ENCODE measurements around the gene CEMIP2.

The CEMIP2 gene

DNA sequence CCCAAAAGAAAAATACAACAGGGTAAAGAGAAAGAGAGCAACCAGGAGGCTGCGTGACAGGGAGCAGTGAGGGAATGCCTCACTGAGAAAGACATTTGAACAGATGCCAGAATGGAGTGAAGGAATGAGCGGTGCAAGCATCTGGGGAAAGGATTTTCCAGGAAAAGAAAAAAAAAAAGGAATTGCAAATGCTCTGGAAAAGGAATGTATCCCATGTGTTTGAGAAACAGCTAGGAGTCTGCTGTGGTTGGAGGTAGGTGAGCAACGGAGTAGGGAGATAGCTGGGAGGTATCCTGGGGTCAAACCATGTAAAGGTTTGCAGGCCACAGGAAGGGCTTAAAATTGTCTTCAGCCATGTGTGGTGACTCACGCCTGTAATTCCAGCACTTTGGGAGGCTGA lies 23.6 kb upstream of the CEMIP2 start:
- FAIRE-seq (no peak), DNase-seq (ENCODE audit: insufficient read length, low spot score) (no peak)
- TF ChIP-seq POLR2A (IDR thresholded peaks at IDR 0.05; ENCODE audit: low read depth, low read length) = no peak

DNA sequence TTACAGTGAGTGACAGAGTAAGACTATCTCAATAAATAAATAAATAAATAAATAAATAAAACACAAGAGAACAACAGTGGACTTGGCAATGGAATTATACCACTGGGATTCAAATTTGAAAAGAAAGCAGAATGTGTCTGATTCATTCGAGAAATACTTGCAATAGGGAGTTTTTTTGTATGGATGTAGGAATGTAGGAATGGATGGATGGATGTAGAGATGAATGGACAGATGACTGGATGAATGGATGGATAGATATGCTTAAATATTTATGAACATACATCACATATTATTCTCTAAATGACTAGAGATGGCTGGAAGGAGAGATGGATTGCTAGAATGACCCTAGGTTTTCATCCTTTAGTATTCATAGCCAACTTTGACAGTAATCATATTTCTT lies 22.0 kb upstream of the CEMIP2 start:
- no peak for DNase-seq (ENCODE audit: insufficient read length, low spot score)
- FAIRE-seq = no peak
- TF ChIP-seq POLR2A (IDR thresholded peaks at IDR 0.05; ENCODE audit: low read depth, low read length) = no peak

DNA sequence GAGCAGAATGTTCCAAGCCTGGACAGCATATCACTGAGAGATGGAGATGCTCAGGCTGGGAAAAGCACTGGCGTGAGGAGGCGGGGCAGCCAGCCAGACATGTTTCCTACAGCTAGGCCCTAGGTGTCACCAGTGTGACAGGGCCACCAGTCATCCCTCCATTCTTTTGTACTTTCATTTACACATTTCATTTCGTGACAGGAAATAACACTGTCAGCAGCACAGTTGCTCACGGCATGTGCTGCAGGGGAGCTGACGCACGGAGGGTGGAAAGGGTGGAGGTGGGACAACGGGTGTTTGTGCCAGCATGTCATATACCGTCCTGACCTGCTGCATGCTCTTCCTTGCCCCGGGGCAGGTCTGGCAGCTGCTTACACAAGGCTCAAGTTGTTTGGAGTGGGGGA lies 14.8 kb upstream of the CEMIP2 start:
- FAIRE-seq (no peak), DNase-seq (ENCODE audit: insufficient read length, low spot score) (no peak)
- TF ChIP-seq POLR2A (IDR thresholded peaks at IDR 0.05; ENCODE audit: low read depth, low read length) = no peak

DNA sequence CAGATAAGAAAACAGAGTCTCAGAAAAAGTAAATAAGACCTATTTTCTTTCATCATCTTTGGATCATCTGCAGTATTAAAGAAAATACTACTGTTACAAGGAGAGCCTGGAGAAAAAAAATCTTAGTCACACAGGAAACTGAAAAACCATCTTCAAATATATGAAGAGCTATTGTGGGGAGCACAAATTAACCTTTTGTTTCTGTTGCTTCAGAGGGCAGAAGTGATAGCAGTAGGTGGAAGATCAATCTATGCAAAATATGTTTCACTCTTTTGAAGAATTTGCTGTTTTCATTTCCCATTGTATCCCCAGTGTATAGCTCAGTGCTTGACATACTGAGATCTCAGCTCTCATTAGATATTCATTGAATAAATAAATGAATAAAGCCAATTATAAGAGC lies 13.1 kb upstream of the CEMIP2 start:
- FAIRE-seq (no peak), DNase-seq (ENCODE audit: insufficient read length, low spot score) (no peak)
- no peak for TF ChIP-seq POLR2A (IDR thresholded peaks at IDR 0.05; ENCODE audit: low read depth, low read length)

DNA sequence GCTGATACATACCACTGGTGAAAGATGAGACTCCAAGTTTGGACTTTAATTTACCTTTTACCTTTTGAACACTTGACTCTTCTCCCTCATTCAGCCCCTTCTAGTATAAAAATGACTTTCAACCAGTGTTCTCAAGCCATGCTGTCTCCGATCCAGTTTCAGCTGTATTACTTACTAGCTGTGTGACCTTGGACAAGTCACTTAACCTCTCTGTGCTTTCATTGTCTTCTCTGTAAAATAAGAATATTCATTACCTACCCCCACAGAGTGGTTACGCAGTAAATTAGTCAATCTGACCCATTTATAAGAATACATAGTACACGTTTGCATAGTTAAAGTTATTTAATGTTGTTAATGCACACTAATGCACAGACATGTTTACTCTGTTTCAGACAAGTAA lies 12.6 kb upstream of the CEMIP2 start:
- no peak for TF ChIP-seq POLR2A (IDR thresholded peaks at IDR 0.05; ENCODE audit: low read depth, low read length)
- DNase-seq (ENCODE audit: insufficient read length, low spot score) = no peak
- no peak for FAIRE-seq

DNA sequence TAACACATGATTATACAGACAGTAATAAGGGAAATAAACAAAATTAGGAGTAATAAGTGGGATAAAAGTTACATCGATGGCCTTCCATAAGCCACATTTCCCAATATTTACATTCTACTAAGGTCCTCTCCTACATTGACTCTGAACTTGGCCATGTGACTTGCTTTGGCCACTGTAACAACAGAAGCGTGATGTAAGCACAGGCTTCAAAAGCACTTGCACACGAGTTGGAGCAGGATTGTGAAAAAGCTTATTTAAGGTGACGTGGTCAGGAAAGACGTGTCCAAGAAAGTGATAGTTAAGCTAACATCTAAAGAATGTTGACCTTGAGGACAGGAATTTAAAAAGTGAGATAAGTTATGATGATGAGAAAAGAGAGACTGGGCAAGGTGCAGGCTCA lies 9.8 kb upstream of the CEMIP2 start:
- DNase-seq (ENCODE audit: insufficient read length, low spot score) = no peak
- no peak for TF ChIP-seq POLR2A (IDR thresholded peaks at IDR 0.05; ENCODE audit: low read depth, low read length)
- FAIRE-seq = no peak

DNA sequence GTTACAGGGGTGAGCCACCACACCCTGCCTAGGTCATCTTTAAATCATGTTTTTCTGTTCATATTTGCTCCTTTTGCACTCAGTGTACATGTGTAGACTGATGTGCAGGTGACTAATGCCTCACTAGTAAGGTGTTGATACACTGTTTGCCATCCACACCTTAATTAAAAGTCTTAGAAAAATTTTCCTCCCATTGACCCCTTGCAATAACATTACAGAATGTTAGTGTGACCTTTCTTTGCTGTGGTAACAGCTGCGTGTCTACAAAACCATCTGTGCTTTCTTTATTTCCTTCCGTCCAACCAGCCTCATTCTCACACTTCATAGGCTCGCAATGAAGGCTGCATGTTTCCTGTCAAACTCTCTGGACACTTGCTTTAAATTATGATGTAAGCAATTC lies 6.6 kb upstream of the CEMIP2 start:
- DNase-seq (ENCODE audit: insufficient read length, low spot score) (no peak), FAIRE-seq (no peak)

DNA sequence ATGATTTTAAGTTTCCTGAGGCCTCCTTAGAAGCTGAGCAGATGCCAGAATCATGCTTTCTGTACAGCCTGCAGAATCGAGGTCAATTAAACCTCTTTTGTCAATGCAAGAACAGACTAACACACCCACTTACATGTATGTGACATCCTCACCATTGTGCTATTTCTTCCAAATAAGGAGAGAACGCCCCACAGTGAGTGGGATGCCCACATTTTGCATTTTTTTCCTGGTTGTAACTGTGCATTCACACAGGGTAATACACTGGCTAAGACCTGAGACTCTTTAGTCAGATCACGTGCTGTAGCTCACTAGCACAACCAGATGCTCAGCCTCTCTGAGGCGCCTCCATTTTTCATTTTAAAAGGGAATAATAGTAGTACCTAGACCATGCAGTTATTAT lies 4.4 kb upstream of the CEMIP2 start:
- DNase-seq (ENCODE audit: insufficient read length, low spot score) (no peak), FAIRE-seq (no peak)
- TF ChIP-seq POLR2A (IDR thresholded peaks at IDR 0.05; ENCODE audit: low read depth, low read length) = no peak

More for the DNA sequence above, 6.6 kb upstream of the CEMIP2 start:
- TF ChIP-seq POLR2A (IDR thresholded peaks at IDR 0.05; ENCODE audit: low read depth, low read length) = no peak

DNA sequence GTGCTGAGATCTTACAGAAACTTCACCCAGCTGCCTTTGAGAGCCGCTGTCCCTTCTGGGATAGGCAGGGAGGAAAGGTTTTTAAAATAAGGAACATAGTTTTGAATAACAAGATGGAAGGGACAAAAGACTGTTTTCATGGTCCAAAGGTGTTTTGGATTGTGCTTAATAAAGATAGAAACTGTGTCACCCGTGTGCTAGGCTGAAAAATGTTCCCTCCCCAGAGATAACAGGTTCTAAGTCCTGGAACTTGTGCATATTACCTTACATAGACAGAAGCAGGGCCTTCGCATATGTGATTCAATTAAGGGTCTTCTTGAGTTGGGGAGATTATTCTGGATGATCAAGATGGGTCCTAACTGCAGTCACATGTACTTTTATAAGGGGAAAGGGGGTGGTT lies 1.9 kb upstream of the CEMIP2 start:
- DNase-seq (ENCODE audit: insufficient read length, low spot score) (no peak), FAIRE-seq (no peak)

DNA sequence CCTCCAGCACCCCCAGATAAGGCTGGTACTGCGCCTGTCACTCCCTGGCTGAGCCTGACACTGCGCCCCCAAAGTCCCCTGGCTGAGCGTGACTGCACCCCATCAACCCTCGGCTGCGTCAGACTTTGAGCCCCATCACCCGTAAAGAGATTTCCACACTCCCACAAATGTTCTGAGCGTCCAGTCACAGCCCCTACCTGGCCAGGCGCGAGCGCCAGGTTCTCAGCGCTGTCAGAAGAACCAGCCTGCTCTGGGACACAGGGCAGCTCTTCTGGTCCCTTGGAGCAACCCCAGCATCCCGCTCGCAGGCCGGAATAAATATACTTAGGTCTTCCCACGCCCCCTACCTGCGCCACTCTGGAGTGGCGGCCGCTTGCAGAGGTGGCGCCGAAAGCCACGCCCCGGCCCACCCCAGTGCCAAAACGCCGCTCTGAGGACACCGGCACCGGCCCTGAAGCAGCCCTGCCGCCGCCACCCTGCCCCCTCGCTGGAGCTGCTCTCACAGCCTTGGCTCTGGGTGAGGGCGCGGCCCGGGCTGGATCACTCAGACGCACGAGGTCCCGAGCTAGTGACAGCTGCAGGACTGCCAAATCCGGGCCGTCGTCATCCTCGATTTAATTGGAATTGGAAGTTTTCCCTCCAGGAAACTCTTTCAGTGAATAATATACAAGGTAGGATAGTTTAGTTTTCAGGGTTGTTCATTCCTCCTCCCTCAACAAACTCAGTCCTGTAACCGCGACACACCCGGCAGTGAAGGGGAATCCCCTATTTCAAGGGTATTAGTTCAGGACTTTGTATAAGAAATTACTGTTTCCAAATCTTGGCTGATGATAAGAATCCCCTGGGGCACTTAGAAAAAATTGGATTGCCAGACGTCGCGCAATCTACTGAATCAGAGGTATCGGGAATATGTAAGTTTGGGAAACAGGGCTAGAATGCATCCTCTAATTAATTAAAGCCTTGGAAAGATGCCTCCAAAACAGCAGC lies 1.2 kb upstream of the CEMIP2 start:
- no peak for TF ChIP-seq POLR2A (IDR thresholded peaks at IDR 0.05; ENCODE audit: low read depth, low read length)
- DNase-seq (ENCODE audit: insufficient read length, low spot score) (peak; percentile 82), FAIRE-seq (no peak)

More for the DNA sequence above, 1.9 kb upstream of the CEMIP2 start:
- TF ChIP-seq POLR2A (IDR thresholded peaks at IDR 0.05; ENCODE audit: low read depth, low read length) = no peak

DNA sequence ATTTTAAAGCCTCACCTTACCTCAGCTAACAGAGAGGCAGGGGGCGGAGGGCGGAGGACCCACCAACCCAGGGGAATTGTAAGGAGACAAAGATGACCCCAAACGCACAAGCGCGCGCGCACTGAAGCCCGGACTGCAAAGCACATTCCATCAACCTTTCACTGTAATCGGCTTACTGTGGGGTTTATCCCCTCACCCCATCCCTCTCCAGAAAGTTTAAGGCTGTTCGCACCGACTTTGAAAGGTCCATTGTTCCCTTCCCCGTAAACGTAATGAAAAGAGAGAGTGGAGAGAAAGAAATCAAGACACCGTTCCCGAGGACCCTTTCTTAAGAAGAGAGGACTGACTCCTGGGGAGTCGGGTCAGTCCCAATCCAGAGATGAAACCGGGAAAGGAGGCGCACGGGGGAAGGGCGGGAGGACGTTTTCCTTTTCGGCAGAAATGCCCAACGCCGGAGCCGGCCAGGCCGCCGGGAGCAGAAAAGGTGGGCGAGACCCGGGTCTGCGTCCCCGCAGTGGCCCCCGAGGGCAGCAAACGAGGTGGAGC lies 464 bp downstream of the CEMIP2 start:
- no peak for TF ChIP-seq POLR2A (IDR thresholded peaks at IDR 0.05; ENCODE audit: low read depth, low read length)
- no peak for DNase-seq (ENCODE audit: insufficient read length, low spot score)
- no peak for FAIRE-seq

DNA sequence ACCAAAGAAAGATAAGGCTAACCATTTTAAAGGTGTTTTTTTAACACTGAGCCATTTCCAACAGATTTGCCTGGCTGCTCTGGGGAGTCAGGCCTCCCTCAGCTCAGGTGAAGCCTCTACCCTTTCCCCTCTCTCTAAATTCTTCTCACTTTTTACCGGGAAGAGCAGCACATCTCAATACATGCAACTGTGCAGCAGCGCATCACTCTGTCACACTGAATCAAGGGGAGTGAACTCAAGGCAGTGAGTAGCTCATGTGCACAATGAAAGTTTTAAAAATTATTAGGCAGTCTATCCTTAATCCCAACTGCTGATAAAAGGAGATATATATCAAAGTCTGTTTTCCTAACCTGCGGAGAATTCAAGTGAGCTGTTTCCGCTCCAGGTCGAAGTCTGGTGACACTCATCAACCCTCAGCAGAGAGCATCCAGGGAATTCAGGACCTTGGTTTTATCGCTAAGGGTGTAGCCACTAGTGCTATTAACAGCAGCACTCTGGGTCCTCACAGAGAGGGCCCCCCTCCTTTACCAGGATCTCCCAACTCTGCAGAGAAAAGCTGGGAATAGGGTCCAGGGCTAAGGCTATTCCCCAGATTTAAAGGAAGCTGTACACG lies 1.0 kb downstream of the CEMIP2 start:
- no peak for DNase-seq (ENCODE audit: insufficient read length, low spot score)
- no peak for TF ChIP-seq POLR2A (IDR thresholded peaks at IDR 0.05; ENCODE audit: low read depth, low read length)
- no peak for FAIRE-seq

DNA sequence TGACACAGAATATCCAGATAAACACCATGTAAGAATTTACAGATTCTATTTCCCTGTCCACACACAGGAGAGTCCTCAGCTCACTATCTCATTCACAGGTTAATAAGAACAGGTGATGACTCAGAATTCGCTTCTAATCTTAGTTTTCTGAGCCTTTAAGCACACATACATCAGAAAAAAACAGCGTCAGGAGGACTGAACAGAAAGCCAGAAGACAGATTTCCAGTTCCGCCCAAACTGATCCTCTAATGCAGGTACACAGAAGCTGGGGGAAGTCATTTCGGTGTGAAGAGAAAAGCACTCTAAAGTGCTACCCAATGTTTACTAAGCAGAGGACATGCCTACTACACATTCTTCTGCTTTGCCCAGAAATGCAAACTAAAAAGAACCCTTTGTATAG lies 1.6 kb downstream of the CEMIP2 start:
- DNase-seq (ENCODE audit: insufficient read length, low spot score) (no peak), FAIRE-seq (no peak)
- TF ChIP-seq POLR2A (IDR thresholded peaks at IDR 0.05; ENCODE audit: low read depth, low read length) = no peak

DNA sequence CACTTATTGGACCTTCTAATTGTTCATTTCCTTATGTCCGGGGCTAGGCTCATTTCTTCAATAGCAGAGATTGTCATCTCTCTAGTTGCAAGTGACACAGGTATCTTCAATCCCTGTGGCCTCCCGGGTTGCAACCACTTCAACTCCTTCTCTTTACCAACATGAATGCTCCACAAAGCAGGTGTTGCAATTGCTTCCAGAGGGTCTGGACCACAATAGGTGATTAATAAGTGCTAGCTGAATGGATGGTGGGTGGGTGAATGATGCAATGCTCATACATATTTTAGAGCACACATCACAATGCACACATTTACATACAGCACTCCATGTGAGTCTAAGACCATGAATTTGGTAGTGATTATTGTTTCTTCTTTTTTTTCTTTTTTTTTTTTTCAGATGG lies 2.6 kb downstream of the CEMIP2 start:
- DNase-seq (ENCODE audit: insufficient read length, low spot score) (no peak), FAIRE-seq (no peak)
- no peak for TF ChIP-seq POLR2A (IDR thresholded peaks at IDR 0.05; ENCODE audit: low read depth, low read length)

DNA sequence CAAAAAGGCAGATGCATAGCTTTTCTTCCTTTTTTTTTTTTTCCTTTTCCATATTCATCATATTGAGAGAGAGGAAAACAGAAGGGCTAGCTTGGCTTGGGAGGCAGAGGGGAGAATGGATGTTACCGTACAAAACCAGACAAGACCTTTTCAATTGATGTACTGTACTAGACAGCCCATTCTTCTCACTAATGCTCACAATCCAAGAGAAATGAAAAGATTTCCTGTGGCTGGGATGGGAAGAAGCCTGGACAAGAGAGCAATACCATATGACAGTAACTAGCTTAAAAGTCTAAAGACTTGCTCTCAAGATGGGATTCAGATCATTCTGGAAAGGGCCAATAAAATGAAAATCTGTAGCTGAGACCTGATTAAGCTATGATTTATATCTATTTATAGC lies 3.4 kb downstream of the CEMIP2 start:
- FAIRE-seq = peak; percentile 15
- TF ChIP-seq POLR2A (IDR thresholded peaks at IDR 0.05; ENCODE audit: low read depth, low read length) = no peak
- DNase-seq (ENCODE audit: insufficient read length, low spot score) = no peak

Data from H54 (cell line).